ENCODE data around the gene HSF2BP. TPM values are rescaled to one million over a fixed set of nuclear protein-coding genes. Genes with fewer than 3 reads are reported as not detected.
"Not testable (repeated sequence)": the region's sequence is repeated elsewhere in the genome, so short reads cannot be mapped to it uniquely, and the experiment has no call there.

Gene HSF2BP
- total RNA-seq, 1 donor from 2014 or later: 0.71 TPM

GRCh38 chr21:43687566-43688399, 28.5 kb upstream of the HSF2BP start:
- intact Hi-C loops (cut with micrococcal nuclease): no loop called here

- intact Hi-C loops (cut with micrococcal nuclease): no loop called here
Measured at GRCh38 chr21:43686811-43687565, 27.7 kb upstream of the HSF2BP start.

- intact Hi-C loops (cut with micrococcal nuclease): no loop called here
Measured at GRCh38 chr21:43684424-43684823, 25.1 kb upstream of the HSF2BP start.

- intact Hi-C loops (cut with micrococcal nuclease): no loop called here
Measured at GRCh38 chr21:43681650-43682049, 22.4 kb upstream of the HSF2BP start.

GRCh38 chr21:43680421-43680820, 21.1 kb upstream of the HSF2BP start:
- intact Hi-C loops (cut with micrococcal nuclease): not testable (repeated sequence)

GRCh38 chr21:43679951-43680350, 20.7 kb upstream of the HSF2BP start:
- intact Hi-C loops (cut with micrococcal nuclease): no loop called here

GRCh38 chr21:43676391-43676790, 17.1 kb upstream of the HSF2BP start:
- intact Hi-C loops (cut with micrococcal nuclease): no loop called here

GRCh38 chr21:43675871-43676270, 16.6 kb upstream of the HSF2BP start:
- intact Hi-C loops (cut with micrococcal nuclease): no loop called here

GRCh38 chr21:43669828-43670605, 10.7 kb upstream of the HSF2BP start:
- intact Hi-C loops (cut with micrococcal nuclease): no loop called here

- intact Hi-C loops (cut with micrococcal nuclease): no loop called here
Measured at GRCh38 chr21:43667191-43667904, 8.1 kb upstream of the HSF2BP start.

GRCh38 chr21:43665879-43666278, 6.6 kb upstream of the HSF2BP start:
- intact Hi-C loops (cut with micrococcal nuclease): no loop called here

- intact Hi-C loops (cut with micrococcal nuclease): no loop called here
Measured at GRCh38 chr21:43664358-43664757, 5.1 kb upstream of the HSF2BP start.

- intact Hi-C loops (cut with micrococcal nuclease): loop anchor here (2.0 kb wide), 1 partner anchor 116 kb away; no protein-coding TSS in a partner anchor
Measured at GRCh38 chr21:43663033-43663432, 3.7 kb upstream of the HSF2BP start.

- intact Hi-C loops (cut with micrococcal nuclease): loop anchor here (2.0 kb wide), 1 partner anchor 117 kb away; no protein-coding TSS in a partner anchor
Measured at GRCh38 chr21:43662286-43662685, 3.0 kb upstream of the HSF2BP start.

GRCh38 chr21:43658769-43659135, 536 bp downstream of the HSF2BP start:
- intact Hi-C loops (cut with micrococcal nuclease): loop anchor here (1.0 to 2.0 kb wide), 3 partner anchors 14 to 779 kb away; partner anchors contain the start of genes PDXK and WDR4

GRCh38 chr21:43658088-43658741, 1.1 kb downstream of the HSF2BP start:
- intact Hi-C loops (cut with micrococcal nuclease): loop anchor here (2.0 kb wide), 1 partner anchor 13 kb away; no protein-coding TSS in a partner anchor

GRCh38 chr21:43657355-43658087, 1.8 kb downstream of the HSF2BP start:
- intact Hi-C loops (cut with micrococcal nuclease): loop anchor here (2.0 kb wide), 1 partner anchor 13 kb away; no protein-coding TSS in a partner anchor

- intact Hi-C loops (cut with micrococcal nuclease): no loop called here
Measured at GRCh38 chr21:43654806-43655489, 4.3 kb downstream of the HSF2BP start.

GRCh38 chr21:43653626-43654025, 5.7 kb downstream of the HSF2BP start:
- intact Hi-C loops (cut with micrococcal nuclease): no loop called here
